Embryonic facial prominence (tissue), 1 donor: ENCODE data around the gene LRCH2.

Source experiments
- DNase-seq: peaks from one replicate; pipeline ENCODE4 v3.0.0-alpha.2; 2016; ENCODE audit errors: extremely low spot score

Gene LRCH2

GRCh38 chrX:115067812-115068211 is 166.1 kb downstream of the LRCH2 start:
- no peak for DNase-seq

- no peak for DNase-seq
Measured at GRCh38 chrX:115065304-115065703, 168.6 kb downstream of the LRCH2 start.
